GM19328 (cell line): ENCODE data around the gene FAM168A.

Experiments used
- ATAC-seq: cut with Tn5 transposase; IDR thresholded peaks from one replicate; pipeline ENCODE4 v1.9.1; 2021; ENCODE audit warnings: mild to moderate bottlenecking, moderate library complexity; ENCODE audit not compliant: unreplicated experiment

Gene FAM168A

GRCh38 chr11:73379189-73379880 is 218.6 kb downstream of the FAM168A start:
- no peak for ATAC-seq

- ATAC-seq: peak; percentile 15
Observed at GRCh38 chr11:73376803-73377629, 220.9 kb downstream of the FAM168A start.

GRCh38 chr11:73376160-73376802 is 221.6 kb downstream of the FAM168A start, which contains the start of gene RELT:
Gene RELT, plus strand, starts transcription at chr11:73376399. Its CDS starts 12,738 bp downstream, at chr11:73389137.
- ATAC-seq: peak; percentile 74

GRCh38 chr11:73375830-73376159 is 222.1 kb downstream of the FAM168A start:
- ATAC-seq: no peak

- no peak for ATAC-seq
Observed at GRCh38 chr11:73374151-73374550, 223.8 kb downstream of the FAM168A start.

- no peak for ATAC-seq
Observed at GRCh38 chr11:73372375-73372993, 225.4 kb downstream of the FAM168A start.

- ATAC-seq: no peak
Observed at GRCh38 chr11:73367482-73368024, 230.4 kb downstream of the FAM168A start.

GRCh38 chr11:73366953-73367352 is 231.0 kb downstream of the FAM168A start:
- no peak for ATAC-seq

- ATAC-seq: no peak
Observed at GRCh38 chr11:73366265-73366610, 231.7 kb downstream of the FAM168A start.

GRCh38 chr11:73365352-73366264 is 232.3 kb downstream of the FAM168A start:
- ATAC-seq: no peak

- no peak for ATAC-seq
Observed at GRCh38 chr11:73363147-73363546, 234.8 kb downstream of the FAM168A start.

GRCh38 chr11:73361953-73362776 is 235.7 kb downstream of the FAM168A start:
- ATAC-seq: no peak

GRCh38 chr11:73360743-73361369 is 237.1 kb downstream of the FAM168A start:
- no peak for ATAC-seq

- ATAC-seq: no peak
Observed at GRCh38 chr11:73359930-73360742, 237.8 kb downstream of the FAM168A start.

GRCh38 chr11:73359341-73359740 is 238.6 kb downstream of the FAM168A start:
- no peak for ATAC-seq

GRCh38 chr11:73358071-73358470 is 239.8 kb downstream of the FAM168A start:
- ATAC-seq: no peak

GRCh38 chr11:73356979-73357860 is 240.7 kb downstream of the FAM168A start:
- ATAC-seq: no peak
